ENCODE data around the gene NTF4.
"Not testable (repeated sequence)": the region's sequence is repeated elsewhere in the genome, so short reads cannot be mapped to it uniquely, and the experiment has no call there.

NTF4 gene

DNA sequence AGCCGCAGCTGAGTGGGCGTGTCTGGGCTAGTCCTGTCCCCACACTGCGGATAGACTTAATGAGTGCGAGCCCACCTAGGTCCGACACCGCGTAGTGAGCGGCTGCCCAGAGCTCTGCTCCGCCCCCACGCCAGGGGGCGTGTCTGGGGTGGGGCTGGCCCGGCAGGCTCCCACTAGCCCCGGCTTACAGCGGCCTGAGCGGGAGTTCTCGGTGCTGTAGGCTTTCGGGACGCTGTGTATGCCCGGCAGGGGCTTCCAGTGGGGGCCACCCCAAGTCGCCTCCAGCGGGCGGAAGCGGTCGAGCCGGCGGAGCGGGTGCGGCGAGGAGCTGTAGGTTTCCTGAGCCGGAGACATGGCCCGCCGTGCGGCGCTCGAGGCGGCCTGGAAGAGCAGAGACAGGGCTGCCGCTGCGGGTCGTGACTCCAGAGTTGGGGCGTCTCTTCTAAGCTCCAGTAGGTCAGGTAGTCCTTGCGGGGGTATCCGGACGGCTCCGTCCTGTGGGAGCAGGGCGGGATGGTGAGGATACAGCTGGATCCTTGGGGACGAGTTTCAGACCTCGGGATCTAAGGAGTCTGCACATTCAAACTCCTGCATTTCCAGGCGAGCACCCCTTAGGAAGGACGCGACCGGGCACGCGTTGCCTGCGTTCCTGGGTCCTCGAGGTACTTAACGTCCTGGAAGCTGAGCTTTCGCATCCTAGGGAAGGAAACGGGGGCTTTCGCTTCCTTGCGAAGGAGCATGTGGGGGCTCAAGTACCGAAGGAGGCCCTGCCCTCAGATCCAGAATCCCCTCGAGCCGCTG lies 8.3 kb downstream of the NTF4 start:
- DNase-seq: peak; percentile 59

DNA sequence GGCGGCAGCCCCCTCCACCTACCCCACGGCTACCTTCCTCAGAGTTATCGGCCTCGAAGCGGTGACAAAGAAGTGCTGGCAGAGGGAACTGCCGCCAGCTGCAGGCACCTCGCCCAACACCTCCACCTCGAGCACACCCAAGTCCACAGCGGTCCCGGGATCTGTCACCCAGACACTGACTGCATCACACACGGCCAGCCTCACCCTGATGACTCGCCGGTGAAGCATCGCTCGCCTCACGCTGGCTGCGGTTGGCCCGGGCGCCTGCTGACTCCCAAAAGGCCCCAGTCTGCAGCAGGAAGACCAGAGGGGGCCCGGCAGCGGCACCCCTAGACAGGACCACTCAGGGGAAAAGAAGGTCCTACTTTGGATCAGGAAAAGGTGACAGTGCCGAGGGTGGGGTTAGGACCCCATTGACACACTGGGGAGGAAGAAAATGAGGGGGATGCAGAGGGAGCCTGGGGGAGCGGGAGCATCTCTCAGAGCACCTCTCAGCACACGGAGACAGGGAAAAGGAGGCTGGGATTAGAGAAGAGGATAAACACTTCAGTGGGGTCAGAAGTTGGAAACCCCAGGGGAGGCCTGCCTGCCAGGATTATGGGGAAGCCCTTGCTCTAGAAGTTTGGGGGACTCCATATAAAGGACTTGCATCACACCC lies 14.1 kb downstream of the NTF4 start:
- not testable (repeated sequence) for DNase-seq

DNA sequence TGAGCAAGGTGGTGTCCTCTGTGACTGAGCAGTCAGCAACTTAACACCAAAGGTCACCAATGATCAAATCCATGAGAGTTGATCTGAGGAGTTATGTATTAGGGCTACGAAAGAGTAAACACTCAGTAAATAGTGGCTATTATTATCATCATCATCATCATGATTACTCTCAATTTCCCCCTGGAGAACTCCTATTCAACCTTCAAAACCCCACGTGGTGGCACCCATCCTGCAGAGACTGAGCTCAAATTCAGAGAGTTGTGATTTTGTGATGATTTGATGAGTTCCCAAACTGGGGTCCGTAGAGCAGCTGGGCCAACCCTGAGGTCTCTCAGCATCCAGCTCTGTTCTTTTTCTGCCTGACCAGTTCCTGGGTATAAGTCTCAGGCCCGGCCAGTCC lies 14.8 kb downstream of the NTF4 start:
- DNase-seq: not testable (repeated sequence)

DNA sequence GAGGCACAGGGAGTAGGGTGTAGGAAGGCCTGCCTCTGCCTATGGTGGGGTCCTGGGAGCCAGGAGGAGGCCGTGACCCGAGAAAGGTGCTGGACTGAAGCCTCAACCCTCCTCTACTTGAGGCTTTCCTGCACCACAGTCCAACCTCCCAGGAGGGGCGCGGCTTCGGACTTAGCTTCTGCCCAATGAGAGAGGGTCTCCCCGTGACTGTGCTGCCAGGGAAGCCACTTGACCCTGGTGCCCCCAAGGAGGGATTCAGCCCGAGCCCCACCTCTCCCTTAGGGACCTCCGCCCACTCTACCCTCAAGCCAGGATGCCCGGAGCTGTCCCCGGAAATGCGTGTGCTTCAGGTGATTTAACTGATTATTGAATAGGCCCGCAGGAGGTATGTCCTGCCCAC lies 15.6 kb downstream of the NTF4 start, which contains the start of gene CGB8:
Gene CGB8, minus strand, starts transcription at position 101 of the 400 bp plus-strand sequence. CDS start 372 bp downstream, outside the sequence.
- not testable (repeated sequence) for DNase-seq

DNA sequence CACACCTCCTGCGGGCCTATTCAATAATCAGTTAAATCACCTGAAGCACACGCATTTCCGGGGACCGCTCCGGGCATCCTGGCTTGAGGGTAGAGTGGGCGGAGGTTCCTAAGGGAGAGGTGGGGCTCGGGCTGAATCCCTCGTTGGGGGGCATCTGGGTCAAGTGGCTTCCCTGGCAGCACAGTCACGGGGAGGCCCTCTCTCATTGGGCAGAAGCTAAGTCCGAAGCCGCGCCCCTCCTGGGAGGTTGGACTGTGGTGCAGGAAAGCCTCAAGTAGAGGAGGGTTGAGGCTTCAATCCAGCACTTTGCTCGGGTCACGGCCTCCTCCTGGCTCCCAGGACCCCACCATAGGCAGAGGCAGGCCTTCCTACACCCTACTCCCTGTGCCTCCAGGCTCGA lies 21.1 kb downstream of the NTF4 start, which contains the start of gene CGB5:
Gene CGB5, plus strand, starts transcription at position 301 of the 400 bp plus-strand sequence. CDS start 362 bp downstream, outside the sequence.
- not testable (repeated sequence) for DNase-seq

DNA sequence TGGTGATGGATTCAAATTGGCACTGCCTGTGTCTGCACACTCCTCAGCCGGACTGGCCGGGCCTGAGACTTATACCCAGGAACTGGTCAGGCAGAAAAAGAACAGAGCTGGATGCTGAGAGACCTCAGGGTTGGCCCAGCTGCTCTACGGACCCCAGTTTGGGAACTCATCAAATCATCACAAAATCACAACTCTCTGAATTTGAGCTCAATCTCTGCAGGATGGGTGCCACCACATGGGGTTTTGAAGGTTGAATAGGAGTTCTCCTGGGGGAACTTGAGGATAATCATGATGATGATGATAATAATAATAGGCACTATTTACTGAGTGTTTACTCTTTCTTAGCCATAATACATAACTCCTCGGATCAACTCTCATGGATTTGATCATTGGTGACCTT lies 22.0 kb downstream of the NTF4 start:
- DNase-seq: not testable (repeated sequence)

DNA sequence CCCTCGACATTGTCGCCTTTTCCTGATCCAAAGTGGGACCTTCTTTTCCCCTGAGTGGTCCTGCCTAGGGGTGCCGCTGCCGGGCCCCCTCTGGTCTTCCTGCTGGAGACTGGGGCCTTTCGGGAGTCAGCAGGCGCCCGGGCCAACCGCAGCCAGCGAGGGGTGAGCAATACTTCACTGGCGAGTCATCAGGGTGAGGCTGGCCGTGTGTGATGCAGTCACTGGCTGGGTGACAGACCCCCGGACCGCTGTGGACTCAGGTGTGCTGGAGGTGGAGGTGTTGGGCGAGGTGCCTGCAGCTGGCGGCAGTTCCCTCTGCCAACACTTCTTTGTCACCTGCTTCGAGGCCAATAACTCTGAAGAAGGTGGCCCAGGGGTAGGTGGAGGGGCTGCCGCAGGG lies 22.4 kb downstream of the NTF4 start:
- DNase-seq: no peak

DNA sequence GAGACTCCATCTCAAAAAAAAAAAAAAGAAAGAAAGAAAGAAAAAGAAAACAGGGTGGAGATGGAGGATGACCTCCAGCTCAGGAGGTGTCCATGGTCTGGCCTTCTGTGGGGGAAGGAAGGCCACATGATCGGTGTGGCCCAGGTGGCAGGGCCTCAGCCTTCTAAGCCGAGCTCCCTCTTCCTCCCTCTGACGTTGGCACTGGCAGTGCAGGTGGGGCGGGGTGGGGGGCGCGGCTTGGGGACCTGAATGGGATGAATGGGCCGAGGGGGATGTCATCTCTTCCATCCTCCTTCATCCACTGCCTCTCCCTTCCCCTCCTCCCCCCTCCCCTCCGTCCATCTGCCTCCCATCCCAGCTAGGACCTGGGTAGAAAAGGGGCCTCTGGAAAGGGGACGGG lies 24.9 kb downstream of the NTF4 start:
- DNase-seq: not testable (repeated sequence)

DNA sequence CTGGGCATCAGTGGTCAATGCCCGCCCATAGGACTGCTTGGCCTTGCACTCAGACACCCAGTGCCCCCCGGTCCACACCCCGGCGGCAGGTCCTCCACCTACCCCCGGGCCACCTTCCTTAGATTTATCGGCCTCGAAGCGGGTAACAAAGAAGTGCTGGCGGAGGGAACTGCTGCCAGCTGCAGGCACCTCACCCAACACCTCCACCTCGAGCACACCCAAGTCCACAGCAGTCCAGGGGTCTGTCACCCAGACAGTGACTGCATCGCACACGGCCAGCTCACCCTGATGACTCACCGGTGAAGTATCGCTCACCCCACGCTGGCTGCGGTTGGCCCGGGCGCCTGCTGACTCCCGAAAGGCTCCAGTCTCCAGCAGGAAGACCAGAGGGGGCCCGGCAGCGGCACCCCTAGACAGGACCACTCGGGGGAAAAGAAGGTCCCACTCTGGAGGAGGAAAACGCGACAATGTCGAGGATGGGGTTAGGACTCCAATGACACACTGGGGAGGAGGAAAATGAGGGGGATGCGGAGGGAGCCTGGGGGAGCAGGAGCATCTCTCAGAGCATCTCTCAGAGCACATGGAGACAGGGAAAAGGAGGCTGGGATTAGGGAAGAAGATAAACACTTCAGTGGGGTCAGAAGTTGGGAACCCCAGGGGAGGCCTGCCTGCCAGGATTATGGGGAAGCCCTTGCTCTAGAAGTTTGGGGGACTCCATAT lies 25.9 kb downstream of the NTF4 start:
- DNase-seq: not testable (repeated sequence)

DNA sequence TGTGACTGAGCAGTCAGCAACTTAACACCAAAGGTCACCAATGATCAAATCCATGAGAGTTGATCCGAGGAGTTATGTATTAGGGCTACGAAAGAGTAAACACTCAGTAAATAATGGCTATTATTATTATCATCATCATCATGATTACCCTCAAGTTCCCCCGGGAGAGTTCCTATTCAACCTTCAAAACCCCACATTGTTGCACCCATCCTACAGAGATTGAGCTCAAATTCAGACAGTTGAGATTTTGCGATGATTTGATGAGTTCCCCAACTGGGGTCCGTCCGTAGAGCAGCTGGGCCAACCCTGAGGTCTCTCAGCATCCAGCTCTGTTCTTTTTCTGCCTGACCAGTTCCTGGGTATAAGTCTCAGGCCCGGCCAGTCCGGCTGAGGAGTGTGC lies 26.5 kb downstream of the NTF4 start:
- not testable (repeated sequence) for DNase-seq

DNA sequence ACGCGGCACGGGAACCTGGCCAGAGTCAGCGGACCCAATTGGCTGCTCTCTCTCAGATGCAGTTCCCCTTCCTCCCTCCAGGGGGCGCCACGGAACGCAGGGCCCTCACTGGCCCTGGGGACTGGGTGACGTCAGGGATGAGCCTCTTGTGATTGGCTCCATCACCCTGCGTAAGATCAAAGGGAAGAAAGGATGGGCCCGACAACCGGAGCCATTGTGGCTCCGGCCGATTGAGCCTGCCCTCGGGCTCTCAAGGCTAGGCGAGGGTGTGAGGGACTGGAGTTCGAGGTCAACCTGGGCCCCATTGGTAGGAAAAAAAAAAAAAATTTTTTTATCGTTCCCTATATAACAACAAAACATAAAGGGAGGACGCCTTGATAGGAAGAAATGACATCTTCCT lies 27.8 kb downstream of the NTF4 start, which contains the start of gene CGB1:
Gene CGB1, minus strand, starts transcription at position 81 of the 400 bp plus-strand sequence. CDS start 184 bp downstream, outside the sequence.
- DNase-seq: not testable (repeated sequence)

DNA sequence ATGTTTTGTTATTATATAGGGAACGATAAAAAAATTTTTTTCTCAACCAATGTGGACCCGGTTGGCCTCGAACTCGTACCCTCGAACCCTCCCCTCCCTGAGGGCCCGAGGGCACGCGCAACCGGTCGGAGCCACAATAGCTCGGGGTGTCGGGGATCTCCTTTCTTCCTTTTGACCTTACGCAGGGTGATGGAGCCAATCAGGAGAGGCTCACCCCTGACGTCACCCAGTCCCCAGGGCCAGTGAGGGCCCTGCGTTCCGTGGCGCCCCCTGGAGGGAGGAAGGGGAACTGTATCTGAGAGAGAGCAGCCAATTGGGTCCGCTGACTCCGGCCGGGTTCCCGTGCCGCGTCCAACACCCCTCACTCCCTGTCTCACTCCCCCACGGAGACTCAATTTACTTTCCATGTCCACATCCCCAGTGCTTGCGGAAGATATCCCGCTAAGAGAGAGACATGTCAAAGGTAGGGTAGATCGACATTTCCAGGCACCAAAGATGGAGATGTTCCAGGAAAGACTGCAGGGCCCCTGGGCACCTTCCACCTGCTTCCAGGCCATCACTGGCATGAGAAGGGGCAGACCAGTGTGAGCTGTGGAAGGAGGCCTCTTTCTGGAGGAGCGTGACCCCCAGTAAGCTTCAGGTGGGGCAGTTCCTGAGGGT lies 32.8 kb downstream of the NTF4 start, which contains the start of gene CGB2:
Gene CGB2, plus strand, starts transcription at position 249 of the 660 bp plus-strand sequence. Its CDS starts 206 bp downstream, at position 455.
- peak; percentile 82 for DNase-seq

DNA sequence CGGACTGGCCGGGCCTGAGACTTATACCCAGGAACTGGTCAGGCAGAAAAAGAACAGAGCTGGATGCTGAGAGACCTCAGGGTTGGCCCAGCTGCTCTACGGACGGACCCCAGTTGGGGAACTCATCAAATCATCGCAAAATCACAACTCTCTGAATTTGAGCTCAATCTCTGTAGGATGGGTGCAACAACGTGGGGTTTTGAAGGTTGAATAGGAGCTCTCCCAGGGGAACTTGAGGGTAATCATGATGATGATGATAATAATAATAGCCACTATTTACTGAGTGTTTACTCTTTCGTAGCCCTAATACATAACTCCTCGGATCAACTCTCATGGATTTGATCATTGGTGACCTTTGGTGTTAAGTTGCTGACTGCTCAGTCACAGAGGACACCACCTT lies 34.3 kb downstream of the NTF4 start:
- not testable (repeated sequence) for DNase-seq

DNA sequence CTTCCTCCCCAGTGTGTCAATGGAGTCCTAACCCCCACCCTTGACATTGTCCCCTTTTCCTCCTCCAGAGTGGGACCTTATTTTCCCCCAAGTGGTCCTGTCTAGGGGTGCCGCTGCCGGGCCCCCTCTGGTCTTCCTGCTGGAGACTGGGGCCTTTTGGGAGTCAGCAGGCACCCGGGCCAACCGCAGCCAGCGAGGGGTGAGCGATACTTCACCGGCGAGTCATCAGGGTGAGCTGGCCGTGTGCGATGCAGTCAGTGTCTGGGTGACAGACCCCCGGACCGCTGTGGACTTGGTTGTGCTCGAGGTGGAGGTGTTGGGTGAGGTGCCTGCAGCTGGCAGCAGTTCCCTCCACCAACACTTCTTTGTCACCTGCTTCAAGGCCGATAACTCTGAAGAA lies 34.9 kb downstream of the NTF4 start:
- not testable (repeated sequence) for DNase-seq

DNA sequence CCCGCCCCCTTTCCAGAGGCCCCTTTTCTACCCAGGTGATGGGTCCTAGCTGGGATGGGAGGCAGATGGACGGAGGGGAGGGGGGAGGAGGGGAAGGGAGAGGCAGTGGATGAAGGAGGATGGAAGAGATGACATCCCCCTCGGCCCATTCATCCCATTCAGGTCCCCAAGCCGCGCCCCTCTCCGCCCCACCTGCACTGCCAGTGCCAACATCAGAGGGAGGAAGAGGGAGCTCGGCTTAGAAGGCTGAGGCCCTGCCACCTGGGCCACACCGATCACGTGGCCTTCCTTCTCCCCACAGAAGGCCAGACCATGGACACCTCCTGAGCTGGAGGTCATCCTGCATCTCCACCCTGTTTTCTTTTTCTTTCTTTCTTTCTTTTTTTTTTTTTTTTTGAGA lies 35.9 kb downstream of the NTF4 start:
- not testable (repeated sequence) for DNase-seq

DNA sequence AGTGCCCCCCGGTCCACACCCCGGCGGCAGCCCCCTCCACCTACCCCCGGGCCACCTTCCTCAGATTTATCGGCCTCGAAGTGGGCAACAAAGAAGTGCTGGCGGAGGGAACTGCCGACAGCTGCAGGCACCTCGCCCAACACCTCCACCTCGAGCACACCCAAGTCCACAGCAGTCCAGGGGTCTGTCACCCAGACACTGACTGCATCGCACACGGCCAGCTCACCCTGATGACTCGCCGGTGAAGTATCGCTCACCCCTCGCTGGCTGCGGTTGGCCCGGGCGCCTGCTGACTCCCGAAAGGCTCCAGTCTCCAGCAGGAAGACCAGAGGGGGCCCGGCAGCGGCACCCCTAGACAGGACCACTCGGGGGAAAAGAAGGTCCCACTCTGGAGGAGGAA lies 39.0 kb downstream of the NTF4 start:
- DNase-seq: not testable (repeated sequence)

DNA sequence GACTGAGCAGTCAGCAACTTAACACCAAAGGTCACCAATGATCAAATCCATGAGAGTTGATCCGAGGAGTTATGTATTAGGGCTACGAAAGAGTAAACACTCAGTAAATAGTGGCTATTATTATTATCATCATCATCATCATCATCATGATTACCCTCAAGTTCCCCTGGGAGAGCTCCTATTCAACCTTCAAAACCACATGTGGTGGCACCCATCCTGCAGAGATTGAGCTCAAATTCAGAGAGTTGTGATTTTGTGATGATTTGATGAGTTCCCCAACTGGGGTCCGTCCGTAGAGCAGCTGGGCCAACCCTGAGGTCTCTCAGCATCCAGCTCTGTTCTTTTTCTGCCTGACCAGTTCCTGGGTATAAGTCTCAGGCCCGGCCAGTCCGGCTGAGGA lies 39.5 kb downstream of the NTF4 start:
- not testable (repeated sequence) for DNase-seq

DNA sequence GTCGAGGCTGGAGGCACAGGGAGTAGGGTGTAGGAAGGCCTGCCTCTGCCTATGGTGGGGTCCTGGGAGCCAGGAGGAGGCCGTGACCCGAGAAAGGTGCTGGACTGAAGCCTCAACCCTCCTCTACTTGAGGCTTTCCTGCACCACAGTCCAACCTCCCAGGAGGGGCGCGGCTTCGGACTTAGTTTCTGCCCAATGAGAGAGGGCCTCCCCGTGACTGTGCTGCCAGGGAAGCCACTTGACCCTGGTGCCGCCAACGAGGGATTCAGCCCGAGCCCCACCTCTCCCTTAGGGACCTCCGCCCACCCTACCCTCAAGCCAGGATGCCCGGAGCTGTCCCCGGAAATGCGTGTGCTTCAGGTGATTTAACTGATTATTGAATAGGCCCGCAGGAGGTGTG lies 40.4 kb downstream of the NTF4 start, which contains the start of gene CGB3:
Gene CGB3, minus strand, starts transcription at position 101 of the 400 bp plus-strand sequence. CDS start 362 bp downstream, outside the sequence.
- not testable (repeated sequence) for DNase-seq

DNA sequence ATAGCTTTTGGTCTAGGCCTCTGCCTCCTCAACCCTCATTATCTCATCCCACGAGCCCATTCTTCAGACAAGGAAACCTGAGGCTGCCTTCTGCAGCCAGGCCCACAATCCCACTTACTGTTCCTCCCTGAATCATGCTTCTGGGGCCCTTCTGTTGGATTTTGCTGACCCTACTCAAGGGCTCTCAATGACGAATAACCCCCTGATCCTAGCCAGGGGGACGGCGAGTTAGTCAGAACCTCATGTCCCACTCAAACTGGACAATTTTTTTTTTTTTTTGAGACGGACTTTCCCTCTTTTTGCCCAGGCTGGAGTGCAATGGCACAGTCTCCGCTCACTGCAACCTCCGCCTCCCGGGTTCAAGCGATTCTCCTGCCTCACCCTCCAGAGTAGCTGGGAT lies 42.5 kb downstream of the NTF4 start:
- no peak for DNase-seq

DNA sequence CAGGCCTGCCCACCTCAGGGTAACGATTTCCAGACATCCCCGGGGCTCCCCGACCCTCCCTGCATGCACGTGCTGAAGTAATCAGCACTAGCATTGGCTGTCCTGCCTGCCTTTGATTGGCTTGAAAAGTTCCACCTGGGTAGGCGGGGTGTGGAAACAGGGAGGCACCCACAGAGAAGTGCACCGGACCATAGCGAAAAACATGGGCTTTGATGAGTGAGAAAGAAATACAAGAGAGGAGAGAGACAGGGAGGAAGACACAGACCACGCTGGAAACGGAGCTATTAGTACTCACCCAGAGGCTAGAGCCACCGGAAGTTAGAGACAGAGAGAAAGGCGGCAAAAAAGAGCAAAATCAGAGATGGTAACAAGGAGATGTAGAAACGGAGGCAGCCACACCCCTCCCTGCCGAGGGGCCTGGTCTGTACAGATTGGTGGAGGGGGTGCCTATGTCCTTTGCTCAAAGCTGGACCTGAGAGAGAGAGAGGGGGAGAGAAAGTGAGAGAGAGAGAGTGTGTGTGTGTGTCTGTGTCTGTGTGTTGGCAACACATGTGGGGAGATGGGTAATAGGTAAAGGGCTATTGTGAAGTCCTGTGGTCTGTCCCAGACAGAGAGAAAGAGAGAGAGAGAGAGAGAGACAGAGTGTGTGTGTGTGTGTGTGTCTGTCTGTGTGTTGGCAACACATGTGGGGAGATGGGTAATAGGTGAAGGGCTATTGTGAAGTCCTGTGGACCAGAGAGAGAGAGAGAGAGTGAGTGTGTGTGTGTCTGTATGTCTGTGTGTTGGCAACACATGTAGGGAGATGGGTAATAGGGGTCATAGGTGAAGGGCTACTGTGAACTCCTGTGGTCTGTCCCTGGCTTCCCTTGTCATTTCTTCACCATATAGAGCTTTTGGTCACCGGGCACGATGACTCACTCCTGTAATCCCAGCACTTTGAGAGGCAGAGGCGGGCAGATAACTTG lies 43.4 kb downstream of the NTF4 start:
- DNase-seq: no peak

DNA sequence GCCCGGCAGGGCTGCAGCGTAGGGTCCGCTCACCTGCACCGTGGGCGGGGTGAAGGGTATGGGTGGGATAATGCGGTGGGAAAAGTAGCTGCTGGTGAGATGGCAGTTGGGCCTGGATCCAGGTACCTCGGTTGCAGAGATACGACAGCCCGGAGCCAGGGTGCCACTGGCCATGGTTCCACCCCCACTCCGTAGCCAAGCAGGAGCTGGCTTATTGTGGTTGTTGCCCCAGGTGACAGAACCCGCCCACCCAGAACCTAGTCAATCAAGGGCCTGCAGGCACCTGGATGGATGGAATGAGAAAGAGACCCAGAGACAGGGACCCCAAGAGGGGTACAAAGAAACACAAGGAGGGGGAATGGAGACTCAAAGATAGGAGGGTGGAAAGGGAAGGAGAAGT lies 44.3 kb downstream of the NTF4 start:
- DNase-seq: no peak
